OCI-LY1 (cell line): ENCODE data around the gene ZNF385D.

Experiments
- H2AFZ ChIP-seq: fragments of 200-600 bp; sonication (generic), shearing (Covaris generic); 2 replicates; pipeline ENCODE4 v1.6.0; 2014; ENCODE audit warnings: antibody characterized with exemption, mild to moderate bottlenecking, low read length
- H3F3A ChIP-seq: fragments of 200-600 bp; sonication (generic), shearing (Covaris generic); 2 replicates; pipeline ENCODE4 v1.6.0; 2014; ENCODE audit warnings: mild to moderate bottlenecking, antibody characterized with exemption, low read length, moderate library complexity; ENCODE audit not compliant: insufficient read depth
- H3K27ac ChIP-seq: fragments of 200-600 bp; sonication (generic); 2 replicates; pipeline ENCODE4 v1.5.1; 2014; ENCODE audit warnings: low read length, mixed run types, mild to moderate bottlenecking, low read depth; ENCODE audit not compliant: poor library complexity, severe bottlenecking
- H3K27me3 ChIP-seq: fragments of 200-600 bp; sonication (generic); 2 replicates; pipeline ENCODE4 v1.6.0; 2014; ENCODE audit warnings: antibody characterized with exemption, mild to moderate bottlenecking, low read length, moderate library complexity; ENCODE audit not compliant: insufficient read depth
- H3K36me3 ChIP-seq: fragments of 200-600 bp; sonication (generic); 2 replicates; pipeline ENCODE4 v1.6.1; 2014; ENCODE audit warnings: mild to moderate bottlenecking, antibody characterized with exemption, low read length, moderate library complexity, mixed read lengths; ENCODE audit not compliant: insufficient read depth
- H3K4me1 ChIP-seq: fragments of 200-600 bp; sonication (generic); 2 replicates; pipeline ENCODE4 v1.5.1; 2014; ENCODE audit warnings: mild to moderate bottlenecking, low read length, moderate library complexity; ENCODE audit not compliant: insufficient read depth, severe bottlenecking
- H3K4me2 ChIP-seq: fragments of 200-600 bp; sonication (generic), shearing (Covaris generic); 2 replicates; pipeline ENCODE4 v1.6.1; 2014; ENCODE audit warnings: low read length
- H3K4me3 ChIP-seq: fragments of 200-600 bp; sonication (generic); 2 replicates; pipeline ENCODE4 v1.5.1; 2014; ENCODE audit warnings: low read length, low read depth, mild to moderate bottlenecking, mixed read lengths; ENCODE audit not compliant: poor library complexity, severe bottlenecking
- H3K79me2 ChIP-seq: fragments of 200-600 bp; shearing (Covaris generic); 2 replicates; pipeline ENCODE4 v1.6.1; 2016; ENCODE audit warnings: mixed run types, low read length, mixed read lengths; ENCODE audit not compliant: insufficient read depth
- H3K9ac ChIP-seq: fragments of 200-600 bp; sonication (generic), shearing (Covaris generic); 2 replicates; pipeline ENCODE4 v1.6.1; 2014; ENCODE audit warnings: mild to moderate bottlenecking, low read length, mixed read lengths
- H3K9me2 ChIP-seq: fragments of 200-600 bp; sonication (generic), shearing (Covaris generic); 2 replicates; pipeline ENCODE4 v1.6.1; 2014; ENCODE audit warnings: low read depth, mild to moderate bottlenecking, low read length, mixed read lengths
- H3K9me3 ChIP-seq: fragments of 200-600 bp; shearing (Covaris generic); 2 replicates; pipeline ENCODE4 v1.6.1; 2014; ENCODE audit warnings: low read length, mixed read lengths
- H4K20me1 ChIP-seq: fragments of 200-600 bp; sonication (generic), shearing (Covaris generic); 2 replicates; pipeline ENCODE4 v1.6.0; 2016; ENCODE audit warnings: mild to moderate bottlenecking, low read length; ENCODE audit not compliant: insufficient read depth
- EZH2 ChIP-seq: fragments of 200-600 bp; sonication (generic), shearing (Covaris generic); IDR thresholded peaks from 2 replicates; pipeline ENCODE4 v1.8.0; 2017; ENCODE audit warnings: borderline replicate concordance, mixed run types, mild to moderate bottlenecking, antibody characterized with exemption, low read length, moderate library complexity, mixed read lengths
- TF ChIP-seq, protein P1 (sequence below): fragments of 200-600 bp; sonication (generic), shearing (Covaris generic); IDR thresholded peaks from 2 replicates; pipeline ENCODE4 v1.5.1; 2017; ENCODE audit warnings: mild to moderate bottlenecking, antibody characterized with exemption, low read length, moderate library complexity, mixed read lengths

ZNF385D gene

GRCh38 chr3:21641959-21642358 lies 109.1 kb downstream of the ZNF385D start:
- Histone ChIP-seq H3K79me2 (no peaks in the 10 kb centered on the region), H2AFZ (no peak overlapping the region), H3K9ac (no peak overlapping the region), H4K20me1 (no peaks in the 10 kb centered on the region), H3K4me2 (no peak overlapping the region), H3F3A (no peaks in the 10 kb centered on the region), H3K4me3 (no peak overlapping the region), H3K27me3 (no peaks in the 10 kb centered on the region), H3K36me3 (no peaks in the 10 kb centered on the region), H3K9me3 (no peaks in the 10 kb centered on the region), H3K4me1 (no peaks in the 10 kb centered on the region), H3K9me2 (no peaks in the 10 kb centered on the region), H3K27ac (no peak overlapping the region)
- TF ChIP-seq EZH2 = no peak
- TF ChIP-seq, protein P1, sequence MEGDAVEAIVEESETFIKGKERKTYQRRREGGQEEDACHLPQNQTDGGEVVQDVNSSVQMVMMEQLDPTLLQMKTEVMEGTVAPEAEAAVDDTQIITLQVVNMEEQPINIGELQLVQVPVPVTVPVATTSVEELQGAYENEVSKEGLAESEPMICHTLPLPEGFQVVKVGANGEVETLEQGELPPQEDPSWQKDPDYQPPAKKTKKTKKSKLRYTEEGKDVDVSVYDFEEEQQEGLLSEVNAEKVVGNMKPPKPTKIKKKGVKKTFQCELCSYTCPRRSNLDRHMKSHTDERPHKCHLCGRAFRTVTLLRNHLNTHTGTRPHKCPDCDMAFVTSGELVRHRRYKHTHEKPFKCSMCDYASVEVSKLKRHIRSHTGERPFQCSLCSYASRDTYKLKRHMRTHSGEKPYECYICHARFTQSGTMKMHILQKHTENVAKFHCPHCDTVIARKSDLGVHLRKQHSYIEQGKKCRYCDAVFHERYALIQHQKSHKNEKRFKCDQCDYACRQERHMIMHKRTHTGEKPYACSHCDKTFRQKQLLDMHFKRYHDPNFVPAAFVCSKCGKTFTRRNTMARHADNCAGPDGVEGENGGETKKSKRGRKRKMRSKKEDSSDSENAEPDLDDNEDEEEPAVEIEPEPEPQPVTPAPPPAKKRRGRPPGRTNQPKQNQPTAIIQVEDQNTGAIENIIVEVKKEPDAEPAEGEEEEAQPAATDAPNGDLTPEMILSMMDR = no peak

DNA sequence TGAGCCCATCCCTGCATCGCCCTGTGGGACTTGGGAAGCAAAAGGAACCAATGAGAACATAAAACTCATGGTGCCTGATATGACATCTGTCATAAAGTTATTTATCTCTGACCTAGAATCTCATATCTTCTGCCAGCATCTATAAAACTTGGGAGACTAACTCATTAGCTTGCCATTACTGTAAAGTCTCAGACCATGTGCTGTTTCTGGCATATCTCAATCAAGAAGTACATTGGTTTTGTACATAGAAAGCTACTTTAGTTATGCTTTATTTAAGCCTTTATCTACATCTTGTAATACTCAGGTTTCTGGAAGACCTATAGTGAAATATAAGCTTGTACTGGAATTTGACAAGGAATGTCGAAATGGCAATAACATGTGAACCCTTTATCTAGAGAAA lies 112.5 kb downstream of the ZNF385D start:
- Histone ChIP-seq H3K27me3 (no peaks in the 10 kb centered on the region), H4K20me1 (no peaks in the 10 kb centered on the region)
- TF ChIP-seq, protein P1 = no peak
- no peak for TF ChIP-seq EZH2

GRCh38 chr3:21634112-21634511 lies 116.9 kb downstream of the ZNF385D start:
- Histone ChIP-seq H3K9me2 (no peaks in the 10 kb centered on the region), H3K36me3 (no peaks in the 10 kb centered on the region), H3K27me3 (no peaks in the 10 kb centered on the region), H3K9ac (no peak overlapping the region), H3K4me1 (no peaks in the 10 kb centered on the region), H3K4me2 (no peak overlapping the region), H3K27ac (no peak overlapping the region), H3K9me3 (no peaks in the 10 kb centered on the region), H3F3A (no peaks in the 10 kb centered on the region), H3K79me2 (no peaks in the 10 kb centered on the region), H3K4me3 (no peak overlapping the region), H4K20me1 (no peaks in the 10 kb centered on the region), H2AFZ (no peak overlapping the region)
- TF ChIP-seq, protein P1 = no peak
- no peak for TF ChIP-seq EZH2

More for the DNA sequence above, 112.5 kb downstream of the ZNF385D start:
- Histone ChIP-seq H3K9ac (no peak overlapping the region), H3K9me3 (no peaks in the 10 kb centered on the region), H3K4me3 (no peak overlapping the region), H3K4me2 (no peak overlapping the region), H3K36me3 (no peaks in the 10 kb centered on the region), H3K27ac (no peak overlapping the region), H3K79me2 (no peaks in the 10 kb centered on the region), H2AFZ (no peak overlapping the region), H3K4me1 (no peaks in the 10 kb centered on the region), H3K9me2 (no peaks in the 10 kb centered on the region), H3F3A (no peaks in the 10 kb centered on the region)
